NT2/D1 (cell line): ENCODE data around the gene SYPL1.

Experiments used
- DNase-seq: peaks from one replicate; pipeline ENCODE4 v3.0.0-alpha.2; 2011; ENCODE audit warnings: low read depth, low spot score
- H3K27me3 ChIP-seq: 2 replicates; pipeline ENCODE4 v1.6.0; 2011; ENCODE audit warnings: mild to moderate bottlenecking; ENCODE audit not compliant: insufficient read length, insufficient read depth
- H3K36me3 ChIP-seq: 2 replicates; pipeline ENCODE4 v1.6.1; 2011; ENCODE audit warnings: mild to moderate bottlenecking, low read length, mixed read lengths; ENCODE audit not compliant: insufficient read depth, insufficient read length
- H3K4me1 ChIP-seq: 2 replicates; pipeline ENCODE4 v1.5.1; 2011; ENCODE audit not compliant: insufficient read depth, insufficient read length
- H3K4me3 ChIP-seq: 2 replicates; pipeline ENCODE4 v1.5.1; 2011; ENCODE audit warnings: low read depth; ENCODE audit not compliant: insufficient read length
- H3K9ac ChIP-seq: 2 replicates; pipeline ENCODE4 v1.6.0; 2011; ENCODE audit warnings: low read depth; ENCODE audit not compliant: insufficient read length
- H3K9me3 ChIP-seq: 2 replicates; pipeline ENCODE4 v1.5.1; 2011; ENCODE audit warnings: mild to moderate bottlenecking, low read length; ENCODE audit not compliant: insufficient read depth
- SUZ12 ChIP-seq: IDR thresholded peaks from 2 replicates; pipeline ENCODE4 v1.6.1; 2011; ENCODE audit not compliant: insufficient read length, insufficient read depth; ENCODE audit errors: extremely low read depth
- YY1 ChIP-seq: IDR thresholded peaks from 2 replicates; pipeline ENCODE4 v1.6.1; 2011; ENCODE audit not compliant: insufficient read length, insufficient read depth
- ZNF274 ChIP-seq: IDR thresholded peaks from 2 replicates; pipeline ENCODE4 v1.6.1; 2011; ENCODE audit warnings: mild to moderate bottlenecking, low read depth, low read length

The SYPL1 gene

DNA sequence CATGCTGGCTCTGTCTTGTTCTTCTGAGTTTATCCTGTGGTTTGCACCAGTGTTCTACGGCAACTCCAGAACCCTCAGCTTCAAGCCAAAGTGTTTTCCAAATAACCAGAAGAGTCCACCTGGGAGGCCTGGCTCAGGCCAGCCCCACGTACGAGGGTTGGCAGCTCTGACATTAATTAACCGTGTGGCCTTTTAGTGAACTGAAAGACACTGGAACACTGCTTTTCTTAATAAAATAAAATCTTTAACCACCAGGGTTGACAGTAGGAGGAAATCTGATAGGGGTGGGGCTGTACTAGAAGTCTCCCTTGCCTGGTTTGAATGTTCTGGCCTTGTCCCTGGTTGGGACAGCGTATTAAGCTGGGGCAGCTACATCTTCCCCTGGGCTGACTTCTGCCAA lies 64.9 kb downstream of the SYPL1 start:
- Histone ChIP-seq H3K27me3 (no peaks in the 10 kb centered on the region), H3K9me3 (peaks cover 6% of the 10 kb centered on the region; the same call in 1 of the 2 replicates), H3K4me3 (no peak overlapping the region), H3K36me3 (no peaks in the 10 kb centered on the region), H3K9ac (no peak overlapping the region), H3K4me1 (no peaks in the 10 kb centered on the region)
- TF ChIP-seq YY1 (no peak), ZNF274 (no peak), SUZ12 (no peak)
- no peak for DNase-seq

DNA sequence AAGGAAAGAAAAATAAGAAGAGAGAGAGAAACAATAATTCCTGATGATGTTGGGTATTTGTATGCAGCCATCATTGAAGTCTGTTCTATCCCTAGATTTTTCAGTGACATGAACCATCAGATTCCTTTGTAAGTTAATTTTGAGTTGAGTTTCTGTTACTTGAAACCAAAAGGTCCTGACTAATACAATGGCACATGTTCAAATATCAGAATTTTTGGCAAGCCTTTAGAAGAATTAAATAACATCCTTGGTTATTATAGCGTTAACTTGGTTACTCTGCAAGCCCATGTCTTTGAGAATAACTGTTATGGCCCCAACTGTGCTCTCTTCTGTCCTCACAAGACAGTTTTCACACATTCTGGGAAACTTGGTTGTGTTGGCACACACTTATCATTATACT lies 66.5 kb downstream of the SYPL1 start:
- Histone ChIP-seq H3K4me1 (no peaks in the 10 kb centered on the region), H3K27me3 (no peaks in the 10 kb centered on the region)
- TF ChIP-seq ZNF274 = no peak
- no peak for TF ChIP-seq YY1
- no peak for TF ChIP-seq SUZ12

DNA sequence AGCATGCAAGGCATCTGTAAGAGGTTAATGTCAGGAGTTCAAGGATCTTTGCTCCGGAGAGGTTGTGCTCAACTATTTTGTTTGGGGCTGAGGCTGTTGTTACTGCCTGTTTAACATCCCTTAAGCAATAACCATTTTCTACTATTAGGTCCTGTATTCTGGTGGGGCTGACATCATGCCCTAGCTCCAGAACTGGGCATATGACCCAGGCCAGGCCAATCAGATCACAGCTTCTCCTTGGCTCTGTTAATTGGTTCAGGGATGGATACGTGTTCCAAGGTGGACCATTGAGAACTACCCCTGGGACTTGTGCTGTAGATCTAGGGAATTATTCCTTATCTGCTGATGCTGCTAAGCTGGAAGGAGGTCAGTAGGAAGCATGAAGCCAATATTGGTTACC lies 67.0 kb downstream of the SYPL1 start:
- Histone ChIP-seq H3K9ac (no peak overlapping the region), H3K4me1 (no peaks in the 10 kb centered on the region), H3K4me3 (no peak overlapping the region), H3K27me3 (no peaks in the 10 kb centered on the region), H3K36me3 (no peaks in the 10 kb centered on the region), H3K9me3 (no peaks in the 10 kb centered on the region)
- TF ChIP-seq SUZ12 (no peak), YY1 (no peak), ZNF274 (no peak)
- DNase-seq = no peak

More for the DNA sequence above, 66.5 kb downstream of the SYPL1 start:
- no peaks in the 10 kb centered on the region for H3K36me3 ChIP-seq
- H3K9ac ChIP-seq = no peak overlapping the region
- H3K9me3 ChIP-seq = no peaks in the 10 kb centered on the region
- H3K4me3 ChIP-seq = no peak overlapping the region
- DNase-seq = no peak

DNA sequence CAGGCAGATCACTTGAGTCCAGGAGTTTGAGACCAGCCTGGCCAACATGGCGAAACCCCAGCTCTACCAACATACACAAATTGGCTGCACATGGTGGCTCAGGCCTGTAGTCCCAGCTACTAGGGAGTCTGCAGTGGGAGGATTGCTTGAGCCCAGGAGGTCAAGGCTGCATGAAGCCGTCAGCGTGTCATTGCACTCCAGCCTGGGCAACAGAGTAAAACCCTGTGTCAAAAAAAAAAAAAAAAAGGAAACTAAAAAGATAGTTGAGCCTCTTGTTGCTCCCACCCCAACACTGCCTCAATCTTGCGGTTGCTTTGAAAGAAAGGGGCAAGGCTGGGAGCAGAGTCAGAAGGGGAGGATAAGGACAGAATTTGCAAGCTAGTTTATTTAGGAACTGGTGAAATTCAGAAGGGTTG lies 69.9 kb downstream of the SYPL1 start:
- H3K9me3 ChIP-seq = no peaks in the 10 kb centered on the region
- H3K9ac ChIP-seq = peak overlapping the region; percentile 36
- DNase-seq = no peak

DNA sequence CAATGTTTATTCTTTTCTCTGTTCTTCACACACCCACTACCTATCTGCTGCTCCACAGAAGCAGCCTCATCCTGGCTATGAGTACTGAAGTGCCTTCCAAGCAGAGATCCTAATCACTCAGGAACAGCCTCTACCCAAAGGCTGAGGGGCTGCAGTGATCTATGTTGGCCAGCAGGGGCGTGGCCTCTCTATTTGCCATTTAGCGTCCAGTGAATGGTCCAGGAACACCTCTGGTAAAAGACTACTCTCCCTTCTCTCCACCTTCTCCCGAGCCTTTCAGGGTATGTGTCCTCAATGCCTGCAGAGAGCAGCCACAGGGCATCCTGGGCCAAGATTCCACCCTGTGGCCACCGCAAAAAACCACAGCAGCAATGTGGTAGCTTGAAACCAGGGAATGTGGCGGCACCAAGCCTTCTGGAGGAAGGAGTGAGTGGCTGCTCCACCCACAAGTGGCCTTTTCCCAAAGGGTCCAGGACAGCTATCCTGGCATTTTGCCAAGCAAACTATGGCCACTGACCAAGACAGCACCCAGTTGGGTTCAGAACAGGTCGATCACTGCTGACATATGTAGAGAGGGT lies 70.9 kb downstream of the SYPL1 start:
- DNase-seq = peak; percentile 52
- Histone ChIP-seq H3K27me3 (no peaks in the 10 kb centered on the region), H3K36me3 (no peaks in the 10 kb centered on the region), H3K9me3 (no peaks in the 10 kb centered on the region), H3K9ac (no peak overlapping the region), H3K4me1 (peaks cover 4% of the 10 kb centered on the region), H3K4me3 (no peak overlapping the region)
- no peak for TF ChIP-seq ZNF274
- TF ChIP-seq YY1 = no peak
- TF ChIP-seq SUZ12 = no peak

More for the DNA sequence above, 69.9 kb downstream of the SYPL1 start:
- Histone ChIP-seq H3K36me3 (no peaks in the 10 kb centered on the region), H3K4me3 (no peak overlapping the region), H3K27me3 (no peaks in the 10 kb centered on the region), H3K4me1 (peaks cover 4% of the 10 kb centered on the region)
- TF ChIP-seq YY1 = no peak
- TF ChIP-seq SUZ12 = no peak
- no peak for TF ChIP-seq ZNF274
